Naive B cell (primary cell): Measurements from ENCODE around the gene TDRD7. TPM values are rescaled to one million over a fixed set of nuclear protein-coding genes. Genes with fewer than 3 reads are reported as not detected.
A peak's percentile ranks its signal among the peaks of the same experiment; 100 is the strongest.
"Not testable (repeated sequence)": the region's sequence is repeated elsewhere in the genome, so short reads cannot be mapped to it uniquely, and the experiment has no call there.

Experiments used
- ATAC-seq, 2 donors: fragments of 150-1000 bp; cut with Tn5 transposase; 2 replicates each; pipeline ENCODE4 v1.10.0; 2021; ENCODE audit warnings: low read depth in 2 of 2, mild to moderate bottlenecking in 2 of 2, moderate library complexity in 2 of 2
- DNase-seq: peaks from one replicate; pipeline ENCODE4 v3.0.0; 2022
- H3K27ac Mint-ChIP-seq, 6 donors: one replicate each; pipeline ENCODE4 v1.8.0; 2020 to 2022; ENCODE audit warnings: mild to moderate bottlenecking in 6 of 6, mixed read lengths in 6 of 6, moderate library complexity in 5 of 6, inconsistent platforms in 2 of 6
- H3K27me3 Mint-ChIP-seq, 3 donors: one replicate each; pipeline ENCODE4 v1.8.0; 2021 to 2022; ENCODE audit warnings: mixed read lengths in 3 of 3, mild to moderate bottlenecking in 1 of 3
- H3K36me3 Mint-ChIP-seq, 2 donors: one replicate each; pipeline ENCODE4 v1.8.0; 2020 to 2022; ENCODE audit warnings: mixed read lengths in 2 of 2, inconsistent platforms in 1 of 2, mild to moderate bottlenecking in 1 of 2
- H3K4me1 Mint-ChIP-seq, 3 donors: one replicate each; pipeline ENCODE4 v1.8.0; 2020 to 2022; ENCODE audit warnings: mixed read lengths in 3 of 3, inconsistent platforms in 1 of 3, mild to moderate bottlenecking in 1 of 3, moderate library complexity in 1 of 3
- H3K4me3 Mint-ChIP-seq, 8 donors: one replicate each; pipeline ENCODE4 v1.8.0; 2020 to 2022; ENCODE audit warnings: mild to moderate bottlenecking in 8 of 8, mixed read lengths in 8 of 8, moderate library complexity in 8 of 8, inconsistent platforms in 2 of 8
- H3K9me3 Mint-ChIP-seq, 7 donors: one replicate each; pipeline ENCODE4 v1.8.0; 2020 to 2022; ENCODE audit warnings: mixed read lengths in 7 of 7, mild to moderate bottlenecking in 5 of 7, inconsistent platforms in 2 of 7, moderate library complexity in 1 of 7
- polyA plus RNA-seq, 6 donors: library from polyadenylated mRNA; unstranded; fragments of 300-500 nt; fragmentation: Illumina TruSeq; gene quantifications; one replicate each; pipeline ENCODE4 v1.2.3, GENCODE V29; 2021; ENCODE audit warnings: low read depth in 6 of 6

Gene TDRD7
- polyA plus RNA-seq, 6 donors from 2014 or later = 4.8 to 14.7 (median 9.5) TPM; not detected in 1

GRCh38 chr9:97479496-97480159 is 67.7 kb downstream of the TDRD7 start:
- peaks cover 0 to 13% (median 0%) of the 10 kb centered on the region in 7 donors for H3K9me3 Mint-ChIP-seq
- no peaks in the 10 kb centered on the region for H3K4me1 Mint-ChIP-seq
- no peak for ATAC-seq
- H3K27me3 Mint-ChIP-seq = no peaks in the 10 kb centered on the region
- no peak overlapping the region for H3K4me3 Mint-ChIP-seq
- H3K36me3 Mint-ChIP-seq = peaks cover 35 to 49% of the 10 kb centered on the region in 2 donors
- no peak for DNase-seq
- H3K27ac Mint-ChIP-seq = no peak overlapping the region

GRCh38 chr9:97480174-97480573 is 68.3 kb downstream of the TDRD7 start:
- Mint-ChIP-seq H3K36me3 (peaks cover 31 to 44% of the 10 kb centered on the region in 2 donors), H3K27ac (no peak overlapping the region), H3K9me3 (peaks cover 0 to 13% (median 0%) of the 10 kb centered on the region in 7 donors), H3K4me3 (no peak overlapping the region), H3K4me1 (no peaks in the 10 kb centered on the region), H3K27me3 (no peaks in the 10 kb centered on the region)
- DNase-seq (no peak), ATAC-seq (no peak)

DNA sequence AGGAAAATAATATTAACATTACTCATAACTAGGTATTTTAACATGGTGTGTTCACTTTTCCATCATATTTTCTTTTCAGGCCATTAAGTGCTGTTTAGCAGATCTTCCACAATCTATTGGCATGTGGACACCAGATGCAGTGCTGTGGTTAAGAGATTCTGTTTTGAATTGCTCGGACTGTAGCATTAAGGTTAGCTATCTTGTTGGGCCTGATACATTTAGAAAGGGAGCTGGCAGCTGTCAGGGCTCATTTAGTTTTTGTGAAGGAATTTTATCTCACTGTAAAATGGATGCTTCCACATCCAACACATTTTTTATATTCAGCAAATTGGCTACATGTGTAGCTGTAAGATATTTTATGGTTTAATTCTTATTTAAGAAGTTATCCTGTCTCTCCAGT is 68.9 kb downstream of the TDRD7 start:
- Mint-ChIP-seq H3K4me1 (no peaks in the 10 kb centered on the region), H3K27ac (no peak overlapping the region), H3K4me3 (no peak overlapping the region), H3K27me3 (no peaks in the 10 kb centered on the region), H3K9me3 (peaks cover 0 to 13% (median 0%) of the 10 kb centered on the region in 7 donors), H3K36me3 (peaks cover 34 to 44% of the 10 kb centered on the region in 2 donors)
- DNase-seq (no peak), ATAC-seq (no peak)

DNA sequence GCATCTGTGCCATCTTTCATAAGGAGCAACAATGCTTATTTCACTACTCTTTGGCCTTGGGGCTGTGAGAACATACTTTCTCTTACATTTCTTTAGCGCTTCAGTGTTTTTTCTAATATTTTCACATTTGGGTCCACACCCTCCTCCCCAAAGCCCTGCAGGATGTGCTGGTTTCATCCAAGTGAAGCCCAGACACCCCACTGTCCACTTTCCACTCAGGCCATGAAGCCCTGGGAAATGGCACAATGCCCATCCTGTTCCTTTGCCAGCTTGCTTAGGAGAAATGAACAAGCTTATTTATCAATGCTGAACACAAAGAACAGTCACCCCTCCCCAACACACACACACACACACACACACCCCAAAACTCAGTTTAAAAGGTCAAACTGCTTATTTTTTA is 72.2 kb downstream of the TDRD7 start:
- ATAC-seq (no peak), DNase-seq (no peak)
- peaks cover 0 to 3% (median 0%) of the 10 kb centered on the region in 3 donors for H3K4me1 Mint-ChIP-seq
- no peaks in the 10 kb centered on the region for H3K27me3 Mint-ChIP-seq
- H3K27ac Mint-ChIP-seq = no peak overlapping the region
- H3K9me3 Mint-ChIP-seq = peaks cover 0 to 27% (median 8%) of the 10 kb centered on the region in 7 donors
- no peak overlapping the region for H3K4me3 Mint-ChIP-seq
- H3K36me3 Mint-ChIP-seq = peaks cover 65% of the 10 kb centered on the region in 2 donors

- no peaks in the 10 kb centered on the region for H3K27me3 Mint-ChIP-seq
- peaks cover 0 to 20% (median 5%) of the 10 kb centered on the region in 7 donors for H3K9me3 Mint-ChIP-seq
- DNase-seq = no peak
- no peak overlapping the region for H3K27ac Mint-ChIP-seq
- no peak overlapping the region for H3K4me3 Mint-ChIP-seq
- peaks cover 0 to 3% (median 0%) of the 10 kb centered on the region in 3 donors for H3K4me1 Mint-ChIP-seq
- peaks cover 57 to 66% of the 10 kb centered on the region in 2 donors for H3K36me3 Mint-ChIP-seq
- ATAC-seq = no peak
Observed at GRCh38 chr9:97487107-97487506, 75.2 kb downstream of the TDRD7 start.

DNA sequence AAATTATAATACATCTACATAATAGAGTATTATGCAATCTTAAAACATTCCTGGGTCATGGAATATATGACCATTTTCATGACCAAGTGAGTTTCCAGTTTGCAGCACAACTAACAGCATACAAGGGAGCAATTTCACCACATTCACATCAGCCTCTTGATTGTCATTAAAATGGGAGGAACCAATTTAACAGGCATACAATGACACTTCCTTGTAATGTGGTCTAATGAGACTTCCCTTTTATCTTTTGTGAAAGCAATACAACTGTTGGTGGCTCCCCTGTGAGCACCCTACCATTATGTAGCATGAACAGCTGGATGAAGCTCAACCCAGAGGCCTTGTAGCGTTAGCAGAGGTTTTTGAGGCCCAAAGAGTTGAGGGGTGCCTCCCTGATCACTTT is 76.0 kb downstream of the TDRD7 start:
- H3K36me3 Mint-ChIP-seq = peaks cover 59 to 65% of the 10 kb centered on the region in 2 donors
- H3K27me3 Mint-ChIP-seq = no peaks in the 10 kb centered on the region
- H3K27ac Mint-ChIP-seq = no peak overlapping the region
- peaks cover 0 to 16% (median 3%) of the 10 kb centered on the region in 7 donors for H3K9me3 Mint-ChIP-seq
- no peak overlapping the region for H3K4me3 Mint-ChIP-seq
- H3K4me1 Mint-ChIP-seq = peaks cover 0 to 3% (median 0%) of the 10 kb centered on the region in 3 donors
- DNase-seq (no peak), ATAC-seq (no peak)

- H3K36me3 Mint-ChIP-seq = peaks cover 63 to 65% of the 10 kb centered on the region in 2 donors
Observed at GRCh38 chr9:97491216-97491999, 79.5 kb downstream of the TDRD7 start.

DNA sequence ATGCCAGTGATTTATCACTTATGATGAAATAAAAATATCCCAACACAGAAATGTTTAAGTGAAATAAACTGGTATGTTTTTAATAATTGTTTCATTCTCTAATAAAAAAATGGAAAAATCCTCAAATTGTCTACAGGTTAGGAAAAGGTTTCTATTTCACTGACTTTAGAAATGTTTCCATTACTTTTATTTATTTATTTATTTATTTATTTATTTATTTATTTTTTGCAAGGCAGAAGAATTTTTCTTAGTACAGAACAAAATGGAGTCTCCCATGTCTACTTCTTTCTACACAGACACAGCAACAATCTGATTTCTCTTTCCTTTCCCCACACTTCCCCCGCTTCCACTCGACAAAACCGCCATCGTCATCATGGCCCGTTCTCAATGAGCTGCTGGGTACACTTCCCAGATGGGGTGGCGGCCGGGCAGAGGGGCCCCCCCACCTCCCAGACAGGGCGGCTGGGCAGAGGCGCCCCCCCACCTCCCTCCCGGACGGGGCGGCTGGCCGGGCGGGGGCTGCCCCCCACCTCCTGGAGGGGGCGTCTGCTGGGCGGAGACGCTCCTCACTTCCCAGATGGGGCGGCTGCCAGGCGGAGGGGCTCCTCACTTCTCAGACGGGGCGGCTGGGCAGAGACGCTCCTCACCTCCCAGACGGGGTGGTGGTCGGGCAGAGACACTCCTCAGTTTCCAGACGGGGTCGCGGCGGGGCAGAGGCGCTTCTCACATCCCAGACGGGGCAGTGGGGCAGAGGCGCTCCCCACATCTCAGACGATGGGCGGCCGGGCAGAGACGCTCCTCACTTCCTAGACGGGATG is 85.9 kb downstream of the TDRD7 start:
- H3K4me1 Mint-ChIP-seq = peaks cover under 1 to 17% (median 9%) of the 10 kb centered on the region in 3 donors
- peaks cover 16 to 24% (median 18%) of the 10 kb centered on the region in 3 donors for H3K27me3 Mint-ChIP-seq
- not testable (repeated sequence) for H3K27ac Mint-ChIP-seq, ATAC-seq, H3K4me3 Mint-ChIP-seq, DNase-seq, H3K9me3 Mint-ChIP-seq
- peaks cover 20 to 26% of the 10 kb centered on the region in 2 donors for H3K36me3 Mint-ChIP-seq

More at GRCh38 chr9:97491216-97491999, 79.5 kb downstream of the TDRD7 start:
- no peak for ATAC-seq
- Mint-ChIP-seq H3K27ac (no peak overlapping the region), H3K27me3 (peaks cover 0 to 2% (median under 1%) of the 10 kb centered on the region in 3 donors), H3K4me1 (peaks cover 0 to 3% (median 0%) of the 10 kb centered on the region in 3 donors), H3K9me3 (peaks cover 0 to 16% (median 3%) of the 10 kb centered on the region in 7 donors), H3K4me3 (no peak overlapping the region)
- DNase-seq = no peak

GRCh38 chr9:97498846-97499245 is 87.0 kb downstream of the TDRD7 start:
- not testable (repeated sequence) for DNase-seq, H3K9me3 Mint-ChIP-seq, ATAC-seq, H3K4me3 Mint-ChIP-seq, H3K27ac Mint-ChIP-seq
- Mint-ChIP-seq H3K36me3 (peaks cover 20 to 28% of the 10 kb centered on the region in 2 donors), H3K27me3 (peaks cover 16 to 35% (median 18%) of the 10 kb centered on the region in 3 donors), H3K4me1 (peaks cover 7 to 26% (median 15%) of the 10 kb centered on the region in 3 donors)

DNA sequence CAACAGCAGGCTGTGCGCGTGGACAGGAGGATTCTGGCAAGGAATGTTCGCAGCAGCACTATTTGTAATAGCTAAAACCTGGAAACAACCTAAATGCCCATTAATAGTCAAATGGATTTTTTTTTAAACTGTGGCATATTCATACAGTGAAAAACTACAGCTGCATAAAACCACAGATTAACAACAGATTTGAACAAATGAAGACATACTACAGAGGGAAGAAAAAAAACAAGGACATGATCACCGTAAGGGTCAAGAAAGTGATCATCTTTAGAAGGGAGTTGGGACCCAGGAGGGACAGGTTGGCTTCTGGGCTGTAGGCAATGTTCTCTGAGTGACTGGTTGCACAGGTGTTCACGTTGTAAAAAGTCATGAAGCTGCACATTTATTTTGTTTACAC is 88.4 kb downstream of the TDRD7 start:
- Mint-ChIP-seq H3K4me3 (peak overlapping the region; percentile 0 to 90 (median 60)), H3K4me1 (peaks cover 7 to 26% (median 15%) of the 10 kb centered on the region in 3 donors), H3K27me3 (peaks cover 16 to 47% (median 18%) of the 10 kb centered on the region in 3 donors), H3K9me3 (peaks cover 0 to 6% (median 4%) of the 10 kb centered on the region in 7 donors), H3K27ac (no peak overlapping the region), H3K36me3 (peaks cover 20 to 28% of the 10 kb centered on the region in 2 donors)
- no peak for ATAC-seq
- no peak for DNase-seq

DNA sequence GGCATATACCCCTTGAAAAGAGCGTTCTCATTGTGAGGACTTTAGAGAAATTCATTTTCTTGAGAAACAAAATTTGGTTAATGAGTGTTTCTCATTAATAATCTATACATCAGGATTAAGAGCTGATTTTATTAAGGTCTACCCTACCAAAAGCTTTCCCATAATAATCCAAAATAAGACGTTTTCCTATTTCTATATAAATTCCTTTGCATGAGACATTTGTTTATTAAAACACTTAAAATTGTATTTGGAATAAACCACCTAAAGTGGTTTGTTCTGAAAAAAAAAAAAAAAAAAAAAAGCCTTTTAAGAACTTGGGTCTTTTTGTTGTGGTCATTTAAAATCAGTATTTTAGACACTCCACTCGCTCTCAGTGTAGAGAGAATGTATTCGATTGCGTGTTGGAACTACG is 88.9 kb downstream of the TDRD7 start:
- Mint-ChIP-seq H3K27me3 (peaks cover 16 to 47% (median 18%) of the 10 kb centered on the region in 3 donors), H3K4me1 (peaks cover 7 to 26% (median 15%) of the 10 kb centered on the region in 3 donors), H3K27ac (peak overlapping the region in 1 of 6 donors; percentile 72), H3K9me3 (peaks cover 0 to 6% (median 4%) of the 10 kb centered on the region in 7 donors), H3K4me3 (peak overlapping the region; percentile 55 to 90 (median 82)), H3K36me3 (peaks cover 15 to 24% of the 10 kb centered on the region in 2 donors)
- ATAC-seq = no peak
- DNase-seq = no peak

GRCh38 chr9:97501177-97501971 is 89.5 kb downstream of the TDRD7 start, which contains the start of gene TMOD1:
Gene TMOD1 (plus strand): TSS chr9:97501666. CDS start chr9:97524189, 22,523 bp downstream.
- peak; percentile 76 to 83 for ATAC-seq

More at GRCh38 chr9:97501177-97501971, 89.5 kb downstream of the TDRD7 start, which contains the start of gene TMOD1:
- DNase-seq = peak; percentile 31
- peak within 1 kb of the TSS; percentile 74 to 90 (median 82) for H3K4me3 Mint-ChIP-seq
- H3K27me3 Mint-ChIP-seq = peaks cover 15 to 45% (median 18%) of the 10 kb centered on the region in 3 donors
- peaks cover 0 to 6% (median 4%) of the 10 kb centered on the region in 7 donors for H3K9me3 Mint-ChIP-seq
- peaks cover 9 to 18% of the 10 kb centered on the region in 2 donors for H3K36me3 Mint-ChIP-seq
- H3K4me1 Mint-ChIP-seq = peaks cover 7 to 26% (median 15%) of the 10 kb centered on the region in 3 donors
- peak within 1 kb of the TSS in 1 of 6 donors; percentile 72 for H3K27ac Mint-ChIP-seq
